ENCODE measurements around the gene NDUFS6.

The NDUFS6 gene

DNA sequence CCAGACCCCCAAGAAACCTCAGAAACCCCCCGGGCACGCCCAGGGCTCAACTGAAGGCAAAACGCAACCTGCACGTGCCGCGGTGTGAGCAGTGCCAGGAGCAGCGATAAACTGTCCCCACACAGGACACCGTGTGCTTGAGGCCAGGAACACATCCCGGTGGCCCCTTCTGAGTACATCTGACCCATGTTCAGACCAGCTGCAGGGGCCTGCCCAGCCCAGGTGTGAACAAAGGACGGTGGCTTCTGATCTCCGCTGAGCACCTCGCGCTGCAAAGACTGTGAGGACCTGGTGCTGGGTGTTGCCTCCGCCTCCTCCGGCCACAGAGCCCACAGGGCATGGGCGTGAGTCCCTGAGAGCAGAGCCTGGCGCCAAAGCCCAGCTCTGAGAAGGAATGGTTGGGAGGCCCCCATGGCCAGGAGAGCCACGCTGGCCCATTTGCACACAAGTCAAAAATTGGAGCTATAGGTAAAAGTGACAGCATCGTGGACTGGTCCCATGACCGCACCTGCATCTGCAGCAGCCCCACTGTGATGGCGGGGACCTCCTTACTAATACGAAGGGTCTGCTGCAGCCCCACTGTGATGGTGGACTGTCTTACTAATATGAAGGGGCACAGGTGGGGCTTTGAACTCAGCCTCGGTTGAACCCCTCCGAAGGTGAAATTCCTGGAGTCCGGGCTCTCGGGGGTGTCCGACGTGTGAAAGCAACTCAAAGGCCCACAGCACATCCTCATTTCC, 31.5 kb downstream of the NDUFS6 start:
- in situ Hi-C loops (cut with MboI; ENCODE audit: low sequenced_read_pairs, unreplicated experiment), result no loop called here
- TF ChIP-seq, protein P1, sequence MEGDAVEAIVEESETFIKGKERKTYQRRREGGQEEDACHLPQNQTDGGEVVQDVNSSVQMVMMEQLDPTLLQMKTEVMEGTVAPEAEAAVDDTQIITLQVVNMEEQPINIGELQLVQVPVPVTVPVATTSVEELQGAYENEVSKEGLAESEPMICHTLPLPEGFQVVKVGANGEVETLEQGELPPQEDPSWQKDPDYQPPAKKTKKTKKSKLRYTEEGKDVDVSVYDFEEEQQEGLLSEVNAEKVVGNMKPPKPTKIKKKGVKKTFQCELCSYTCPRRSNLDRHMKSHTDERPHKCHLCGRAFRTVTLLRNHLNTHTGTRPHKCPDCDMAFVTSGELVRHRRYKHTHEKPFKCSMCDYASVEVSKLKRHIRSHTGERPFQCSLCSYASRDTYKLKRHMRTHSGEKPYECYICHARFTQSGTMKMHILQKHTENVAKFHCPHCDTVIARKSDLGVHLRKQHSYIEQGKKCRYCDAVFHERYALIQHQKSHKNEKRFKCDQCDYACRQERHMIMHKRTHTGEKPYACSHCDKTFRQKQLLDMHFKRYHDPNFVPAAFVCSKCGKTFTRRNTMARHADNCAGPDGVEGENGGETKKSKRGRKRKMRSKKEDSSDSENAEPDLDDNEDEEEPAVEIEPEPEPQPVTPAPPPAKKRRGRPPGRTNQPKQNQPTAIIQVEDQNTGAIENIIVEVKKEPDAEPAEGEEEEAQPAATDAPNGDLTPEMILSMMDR (IDR thresholded peaks at IDR 0.05; ENCODE audit: borderline replicate concordance, control extremely low read depth, extremely low read depth, insufficient read depth, missing control alignments), result no peak
- no peak for DNase-seq (ENCODE audit: low spot score)

DNA sequence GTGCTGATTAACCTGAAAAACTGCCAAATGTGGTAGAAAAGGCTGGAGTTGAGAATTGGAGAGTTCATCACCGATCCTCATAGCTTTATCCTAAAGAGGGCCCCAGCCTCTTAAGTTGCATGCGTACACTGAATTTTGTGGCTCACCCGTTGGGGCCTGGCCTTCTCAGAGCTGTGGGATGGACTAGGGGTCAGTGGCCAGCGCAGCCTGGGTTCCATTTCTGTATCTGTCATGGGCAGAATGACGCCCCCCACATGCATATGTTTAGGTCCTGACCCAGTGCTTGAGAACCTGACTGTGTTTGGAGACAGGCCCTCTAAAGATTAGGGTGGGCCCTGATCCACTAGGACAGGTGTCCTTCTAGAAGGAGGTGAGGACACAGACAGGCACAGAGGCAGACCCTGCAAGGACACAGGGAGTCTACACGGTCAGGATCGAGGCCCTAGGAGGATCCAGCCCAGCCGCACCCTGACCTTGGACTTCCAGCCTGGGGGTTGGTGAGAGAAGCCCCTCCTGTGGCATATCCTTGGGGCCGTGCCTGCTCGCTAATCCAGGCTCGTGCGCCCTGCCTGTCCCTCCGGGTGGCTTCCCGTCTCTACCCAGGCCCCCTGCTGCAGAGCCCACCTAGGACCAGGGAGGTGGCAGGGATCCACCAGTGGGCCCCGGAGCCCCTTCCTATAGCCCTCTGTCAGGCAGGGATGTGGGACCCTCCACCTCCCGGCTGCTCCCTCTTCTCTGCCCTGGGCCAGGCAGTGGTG, 32.2 kb downstream of the NDUFS6 start:
- in situ Hi-C loops (cut with MboI; ENCODE audit: low sequenced_read_pairs, unreplicated experiment), result no loop called here
- TF ChIP-seq, protein P1 (IDR thresholded peaks at IDR 0.05; ENCODE audit: borderline replicate concordance, control extremely low read depth, extremely low read depth, insufficient read depth, missing control alignments), result no peak

DNA sequence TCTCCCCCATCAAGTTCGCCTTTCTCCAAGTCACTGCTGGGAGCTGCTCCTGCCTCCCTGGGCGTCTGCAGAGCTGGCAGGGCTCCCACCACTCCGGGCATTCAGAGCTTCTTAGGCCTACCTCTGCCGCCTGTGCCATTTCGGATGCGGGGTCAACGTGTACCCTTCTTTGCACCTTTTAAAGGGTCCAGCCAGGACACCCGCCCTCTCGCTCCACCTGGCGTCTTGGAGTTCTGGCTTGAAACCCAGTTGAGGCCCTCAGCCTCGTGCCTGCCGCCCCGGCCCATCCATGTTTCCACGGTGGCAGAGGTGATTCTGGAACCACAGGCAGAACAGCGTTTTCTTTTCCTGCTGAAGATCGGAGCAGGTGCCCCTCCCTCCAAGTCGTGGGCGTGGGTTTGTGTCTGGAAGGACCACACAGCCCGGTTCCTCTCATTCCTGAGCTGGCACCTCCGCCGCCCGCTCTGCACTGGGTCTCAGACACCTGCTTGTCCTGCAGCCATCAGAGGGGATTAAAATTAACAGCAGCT, 32.9 kb downstream of the NDUFS6 start:
- no peak for DNase-seq (ENCODE audit: low spot score)
- TF ChIP-seq, protein P1 (IDR thresholded peaks at IDR 0.05; ENCODE audit: borderline replicate concordance, control extremely low read depth, extremely low read depth, insufficient read depth, missing control alignments), result no peak
- in situ Hi-C loops (cut with MboI; ENCODE audit: low sequenced_read_pairs, unreplicated experiment), result no loop called here

More for the DNA sequence above, 32.2 kb downstream of the NDUFS6 start:
- no peak for DNase-seq (ENCODE audit: low spot score)

DNA sequence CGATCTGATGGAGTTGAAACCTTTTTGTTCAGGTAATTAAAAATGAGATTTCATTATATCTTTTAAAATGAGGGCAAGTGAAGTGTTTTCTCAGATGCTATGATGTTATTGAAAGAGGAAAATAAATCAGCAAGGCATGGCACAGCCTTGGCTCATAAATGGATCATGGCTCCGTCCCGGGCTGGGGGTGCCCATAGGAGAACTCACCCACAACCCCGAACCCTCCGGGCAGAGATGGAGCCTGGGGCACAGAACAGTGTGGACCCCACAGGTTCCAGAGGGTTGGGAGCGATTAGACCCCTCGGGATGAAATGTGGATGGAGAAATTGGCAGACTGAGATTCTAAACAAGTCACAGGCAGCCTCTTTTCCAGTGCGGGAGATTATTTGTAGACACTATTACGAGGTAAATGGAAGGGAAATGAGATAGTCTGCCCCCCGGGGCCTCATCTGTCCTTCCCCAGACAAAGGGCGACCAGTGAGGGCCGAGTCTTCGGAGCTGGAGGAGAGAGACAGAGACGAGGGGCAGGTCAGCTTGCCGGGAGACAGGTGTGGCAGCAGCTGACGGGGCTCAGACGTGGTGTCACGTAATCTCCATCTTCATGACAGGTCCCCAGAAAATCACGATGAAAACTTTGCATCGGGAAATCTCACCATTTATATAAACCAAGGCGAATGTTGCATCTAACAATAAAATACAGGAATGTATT, 33.7 kb downstream of the NDUFS6 start:
- DNase-seq (ENCODE audit: low spot score), result no peak
- in situ Hi-C loops (cut with MboI; ENCODE audit: low sequenced_read_pairs, unreplicated experiment), result no loop called here
- TF ChIP-seq, protein P1 (IDR thresholded peaks at IDR 0.05; ENCODE audit: borderline replicate concordance, control extremely low read depth, extremely low read depth, insufficient read depth, missing control alignments), result no peak

DNA sequence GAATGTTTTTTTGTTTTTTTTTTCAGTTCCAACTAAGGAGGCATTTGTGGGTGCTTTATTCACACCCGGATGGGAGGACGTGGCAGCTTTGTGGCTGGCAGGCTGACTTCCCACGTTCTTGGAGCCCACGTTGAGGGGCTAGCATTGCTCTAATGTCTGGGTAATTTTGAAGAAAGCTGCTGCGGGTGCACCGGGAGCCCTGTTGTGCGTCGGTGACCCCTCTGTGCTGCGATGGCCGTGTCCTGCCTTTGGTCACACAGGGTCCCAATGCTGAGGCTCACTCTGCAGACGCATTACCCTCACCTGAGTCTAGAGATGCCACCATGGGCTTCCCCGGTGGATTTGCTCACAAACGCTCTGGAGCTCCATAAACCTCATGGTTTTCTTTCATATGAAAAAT, 34.2 kb downstream of the NDUFS6 start:
- TF ChIP-seq, protein P1 (IDR thresholded peaks at IDR 0.05; ENCODE audit: borderline replicate concordance, control extremely low read depth, extremely low read depth, insufficient read depth, missing control alignments), result no peak
- DNase-seq (ENCODE audit: low spot score), result no peak
- in situ Hi-C loops (cut with MboI; ENCODE audit: low sequenced_read_pairs, unreplicated experiment), result no loop called here

DNA sequence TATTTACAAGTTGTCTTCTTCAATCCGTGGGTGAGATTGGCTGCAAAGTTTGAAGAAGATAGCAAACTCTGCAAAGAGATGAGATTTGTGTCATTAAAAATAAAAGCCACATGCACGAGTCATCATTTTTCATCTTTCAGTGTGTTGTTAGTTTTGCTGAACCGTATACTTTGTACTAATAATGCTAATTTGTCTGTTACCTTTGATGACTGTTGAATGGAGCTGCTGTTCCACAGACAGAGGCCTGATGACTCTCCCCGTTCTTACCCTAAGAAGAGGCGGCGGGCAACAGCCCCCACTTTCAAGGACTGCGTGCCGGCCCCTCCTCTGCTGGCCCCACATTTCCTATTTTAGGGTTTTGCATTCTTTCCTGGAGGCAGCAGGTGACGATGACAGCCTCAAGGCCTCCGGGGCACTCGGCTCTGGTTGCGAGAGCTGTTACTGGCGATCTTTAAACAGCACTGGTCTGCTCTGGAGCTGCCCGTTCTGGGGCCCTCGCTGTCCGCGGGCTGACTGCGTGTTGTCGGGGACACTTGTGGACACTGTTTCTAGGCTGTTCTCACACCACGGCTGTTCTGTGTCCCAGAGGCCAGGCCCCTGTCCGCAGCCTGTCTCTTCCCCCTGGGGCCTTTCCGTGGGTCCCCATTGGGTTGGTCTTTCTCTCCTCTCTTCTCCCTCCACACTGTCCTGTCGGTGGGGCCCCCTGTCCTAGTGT, 35.1 kb downstream of the NDUFS6 start:
- no peak for DNase-seq (ENCODE audit: low spot score)
- in situ Hi-C loops (cut with MboI; ENCODE audit: low sequenced_read_pairs, unreplicated experiment), result no loop called here

More for the DNA sequence above, 35.1 kb downstream of the NDUFS6 start:
- TF ChIP-seq, protein P1 (IDR thresholded peaks at IDR 0.05; ENCODE audit: borderline replicate concordance, control extremely low read depth, extremely low read depth, insufficient read depth, missing control alignments), result no peak

Data from GM13976 (cell line).